HepG2 (cell line): Measurements from ENCODE around the gene PIGW. TPM values are rescaled to one million over a fixed set of nuclear protein-coding genes. Genes with fewer than 3 reads are reported as not detected.

Experiments used
- JUND ChIP-seq: sonication (generic); formaldehyde crosslinking; IDR thresholded peaks from 2 replicates; pipeline ENCODE4 v1.8.0; 2022; ENCODE audit warnings: mild to moderate bottlenecking, missing genetic modification reagents
- KDM5B ChIP-seq: sonication (generic); formaldehyde crosslinking; IDR thresholded peaks from 2 replicates; pipeline ENCODE4 v1.4.0; 2020; ENCODE audit warnings: missing genetic modification reagents, mild to moderate bottlenecking, borderline replicate concordance
- MEIS1 ChIP-seq: sonication (generic); formaldehyde crosslinking; IDR thresholded peaks from 2 replicates; pipeline ENCODE4 v1.9.0; 2021; ENCODE audit warnings: mild to moderate bottlenecking, missing genetic modification reagents, moderate library complexity, borderline replicate concordance
- NFAT5 ChIP-seq: sonication (generic); formaldehyde crosslinking; IDR thresholded peaks from 2 replicates; pipeline ENCODE4 v1.4.0; 2020; ENCODE audit warnings: missing genetic modification reagents
- RBM39 ChIP-seq: fragments of 200-400 bp; formaldehyde crosslinking; IDR thresholded peaks from one replicate; pipeline ENCODE4 v1.6.1; 2018; ENCODE audit warnings: antibody characterized with exemption, mild to moderate bottlenecking, low read depth, low read length; ENCODE audit not compliant: poor library complexity, severe bottlenecking
- TBX2 ChIP-seq: sonication (generic); formaldehyde crosslinking; IDR thresholded peaks from 2 replicates; pipeline ENCODE4 v1.5.0; 2020; ENCODE audit warnings: missing genetic modification reagents, mild to moderate bottlenecking, borderline replicate concordance
- THAP11 ChIP-seq: IDR thresholded peaks from 2 replicates; pipeline ENCODE4 v1.6.1; 2016; ENCODE audit warnings: missing biosample characterization, missing genetic modification reagents
- ZIK1 ChIP-seq: sonication (generic); formaldehyde crosslinking; IDR thresholded peaks from 2 replicates; pipeline ENCODE4 v1.5.0; 2020; ENCODE audit warnings: mild to moderate bottlenecking, low read depth, missing genetic modification reagents, borderline replicate concordance
- ZNF17 ChIP-seq: sonication (generic); formaldehyde crosslinking; IDR thresholded peaks from 2 replicates; pipeline ENCODE4 v1.5.0; 2020; ENCODE audit warnings: mild to moderate bottlenecking, missing genetic modification reagents
- ZNF350 ChIP-seq: sonication (generic); formaldehyde crosslinking; IDR thresholded peaks from 2 replicates; pipeline ENCODE4 v1.4.0; 2020; ENCODE audit warnings: mild to moderate bottlenecking, low read depth, missing genetic modification reagents, borderline replicate concordance
- ZNF432 ChIP-seq: sonication (generic); formaldehyde crosslinking; IDR thresholded peaks from 2 replicates; pipeline ENCODE4 v1.5.0; 2020; ENCODE audit warnings: missing genetic modification reagents, mild to moderate bottlenecking, borderline replicate concordance
- ZNF484 ChIP-seq: sonication (generic); formaldehyde crosslinking; IDR thresholded peaks from 2 replicates; pipeline ENCODE4 v1.5.1; 2020; ENCODE audit warnings: mild to moderate bottlenecking, low read depth, missing genetic modification reagents, borderline replicate concordance
- ZNF597 ChIP-seq: sonication (generic); formaldehyde crosslinking; IDR thresholded peaks from 2 replicates; pipeline ENCODE4 v1.5.0; 2020; ENCODE audit warnings: missing genetic modification reagents
- polyA plus RNA-seq, 8 experiments: library from polyadenylated mRNA; depleted of rRNA in 3 of 8; stranded (reverse) in 7 of 8; unstranded in 1 of 8; fragments of >200 nt; fragmentation: Illumina TruSeq in 4 of 8; extraction: Trizol in 4 of 8; gene quantifications; 2 replicates each; pipeline versions ENCODE4 v1.2.1 to v1.2.3, GENCODE V29; 2011 to 2016; ENCODE audit warnings: low read depth in 4 of 8, missing spikeins in 1 of 8, mixed read lengths in 1 of 8; ENCODE audit not compliant: insufficient read depth in 1 of 8
- total RNA-seq, 5 experiments: library from RNA; depleted of rRNA; stranded (reverse); fragments of >200 nt; fragmentation: Illumina TruSeq; extraction: Trizol; gene quantifications; 2 replicates each; pipeline ENCODE4 v1.2.3, GENCODE V29; 2016; ENCODE audit warnings: low read depth in 1 of 5
- TF ChIP-seq, protein P1 (sequence below): sonication (generic); formaldehyde crosslinking; IDR thresholded peaks from 2 replicates; pipeline ENCODE4 v1.4.0; 2020; ENCODE audit warnings: missing genetic modification reagents, borderline replicate concordance
- TF ChIP-seq, protein P2 (sequence below): sonication (generic); formaldehyde crosslinking; IDR thresholded peaks from 2 replicates; pipeline ENCODE4 v1.8.0; 2022; ENCODE audit warnings: missing genetic modification reagents, mild to moderate bottlenecking, borderline replicate concordance

The PIGW gene
- total and polyA plus RNA-seq, 2 of the 13 experiments (the other 11 are each of a cell fraction or from before 2014, with no cell fraction given): 9.0 to 24.0 TPM

DNA sequence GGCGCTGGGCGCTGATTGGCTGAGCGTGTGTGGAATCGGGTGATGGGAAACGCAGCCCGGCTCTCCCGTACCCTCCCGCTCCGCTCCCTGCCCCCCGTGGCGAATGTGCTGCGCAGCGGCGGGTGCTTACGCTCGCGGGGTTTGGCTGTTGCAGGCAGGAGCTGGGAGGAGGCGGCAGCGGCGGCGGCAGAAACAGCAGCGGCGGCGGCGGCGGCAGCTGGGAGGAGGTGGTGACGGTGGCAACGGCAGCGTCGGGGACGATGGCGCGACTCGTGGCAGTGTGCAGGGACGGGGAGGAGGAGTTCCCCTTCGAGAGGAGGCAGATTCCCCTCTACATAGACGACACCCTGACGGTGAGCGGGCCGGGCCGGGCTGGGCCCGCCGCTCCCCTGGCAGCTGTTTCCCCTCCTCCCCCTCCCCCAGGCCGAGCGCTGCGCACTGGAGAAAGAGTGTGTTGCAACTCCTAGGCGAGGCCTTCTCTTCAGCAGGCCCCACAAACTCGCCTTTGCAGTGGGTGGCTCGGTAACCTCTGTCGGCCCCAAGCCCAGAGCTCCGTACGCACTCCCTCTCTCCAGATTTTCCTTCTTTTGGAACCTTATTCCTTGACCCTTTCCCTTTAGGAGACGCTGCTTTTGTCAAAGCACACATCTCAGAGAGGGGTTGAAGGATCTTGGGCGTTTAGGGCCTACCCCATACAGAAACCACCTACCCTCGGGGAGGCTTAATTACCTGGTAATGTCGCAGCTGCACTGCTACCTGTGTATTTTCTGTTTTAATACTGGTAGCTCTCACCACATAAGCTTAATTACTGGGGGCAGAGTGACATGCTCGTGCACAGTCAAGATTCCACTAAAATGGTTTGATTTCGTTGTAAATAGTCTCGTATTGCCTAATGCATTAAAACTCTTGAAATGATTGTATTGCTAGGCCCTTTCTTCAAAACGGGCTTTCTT is 11.0 kb downstream of the PIGW start (continued):
- TF ChIP-seq, protein P1, sequence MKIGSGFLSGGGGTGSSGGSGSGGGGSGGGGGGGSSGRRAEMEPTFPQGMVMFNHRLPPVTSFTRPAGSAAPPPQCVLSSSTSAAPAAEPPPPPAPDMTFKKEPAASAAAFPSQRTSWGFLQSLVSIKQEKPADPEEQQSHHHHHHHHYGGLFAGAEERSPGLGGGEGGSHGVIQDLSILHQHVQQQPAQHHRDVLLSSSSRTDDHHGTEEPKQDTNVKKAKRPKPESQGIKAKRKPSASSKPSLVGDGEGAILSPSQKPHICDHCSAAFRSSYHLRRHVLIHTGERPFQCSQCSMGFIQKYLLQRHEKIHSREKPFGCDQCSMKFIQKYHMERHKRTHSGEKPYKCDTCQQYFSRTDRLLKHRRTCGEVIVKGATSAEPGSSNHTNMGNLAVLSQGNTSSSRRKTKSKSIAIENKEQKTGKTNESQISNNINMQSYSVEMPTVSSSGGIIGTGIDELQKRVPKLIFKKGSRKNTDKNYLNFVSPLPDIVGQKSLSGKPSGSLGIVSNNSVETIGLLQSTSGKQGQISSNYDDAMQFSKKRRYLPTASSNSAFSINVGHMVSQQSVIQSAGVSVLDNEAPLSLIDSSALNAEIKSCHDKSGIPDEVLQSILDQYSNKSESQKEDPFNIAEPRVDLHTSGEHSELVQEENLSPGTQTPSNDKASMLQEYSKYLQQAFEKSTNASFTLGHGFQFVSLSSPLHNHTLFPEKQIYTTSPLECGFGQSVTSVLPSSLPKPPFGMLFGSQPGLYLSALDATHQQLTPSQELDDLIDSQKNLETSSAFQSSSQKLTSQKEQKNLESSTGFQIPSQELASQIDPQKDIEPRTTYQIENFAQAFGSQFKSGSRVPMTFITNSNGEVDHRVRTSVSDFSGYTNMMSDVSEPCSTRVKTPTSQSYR (CRISPR knock-in tag): peak; percentile 95
- TF ChIP-seq ZNF432 (CRISPR knock-in tag) (no peak), ZNF597 (no peak), RBM39 (peak; percentile 79), ZNF17 (CRISPR knock-in tag) (no peak), JUND (CRISPR knock-in tag) (peak; percentile 36; the same call in 1 of the 2 replicates), NFAT5 (no peak), TBX2 (CRISPR knock-in tag) (peak; percentile 61), THAP11 (CRISPR knock-in tag) (peak; percentile 88), ZNF350 (CRISPR knock-in tag) (no peak; the same call in 1 of the 2 replicates), ZIK1 (CRISPR knock-in tag) (no peak), MEIS1 (no peak), KDM5B (peak; percentile 72; the same call in 1 of the 2 replicates), ZNF484 (CRISPR knock-in tag) (no peak)
- TF ChIP-seq, protein P2, sequence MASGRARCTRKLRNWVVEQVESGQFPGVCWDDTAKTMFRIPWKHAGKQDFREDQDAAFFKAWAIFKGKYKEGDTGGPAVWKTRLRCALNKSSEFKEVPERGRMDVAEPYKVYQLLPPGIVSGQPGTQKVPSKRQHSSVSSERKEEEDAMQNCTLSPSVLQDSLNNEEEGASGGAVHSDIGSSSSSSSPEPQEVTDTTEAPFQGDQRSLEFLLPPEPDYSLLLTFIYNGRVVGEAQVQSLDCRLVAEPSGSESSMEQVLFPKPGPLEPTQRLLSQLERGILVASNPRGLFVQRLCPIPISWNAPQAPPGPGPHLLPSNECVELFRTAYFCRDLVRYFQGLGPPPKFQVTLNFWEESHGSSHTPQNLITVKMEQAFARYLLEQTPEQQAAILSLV (CRISPR knock-in tag): peak; percentile 26; the same call in 1 of the 2 replicates
